OCI-M2 (cell line): ENCODE results near the gene NFKBIE.
"Not testable (repeated sequence)": the region's sequence is repeated elsewhere in the genome, so short reads cannot be mapped to it uniquely, and the experiment has no call there.

ENCODE experiments used
- DNase-seq: peaks from one replicate; lab custom pipeline; 2025; ENCODE audit not compliant: unreplicated experiment; lab: John Stamatoyannopoulos, UW

The NFKBIE gene, protein sequence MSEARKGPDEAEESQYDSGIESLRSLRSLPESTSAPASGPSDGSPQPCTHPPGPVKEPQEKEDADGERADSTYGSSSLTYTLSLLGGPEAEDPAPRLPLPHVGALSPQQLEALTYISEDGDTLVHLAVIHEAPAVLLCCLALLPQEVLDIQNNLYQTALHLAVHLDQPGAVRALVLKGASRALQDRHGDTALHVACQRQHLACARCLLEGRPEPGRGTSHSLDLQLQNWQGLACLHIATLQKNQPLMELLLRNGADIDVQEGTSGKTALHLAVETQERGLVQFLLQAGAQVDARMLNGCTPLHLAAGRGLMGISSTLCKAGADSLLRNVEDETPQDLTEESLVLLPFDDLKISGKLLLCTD

DNA sequence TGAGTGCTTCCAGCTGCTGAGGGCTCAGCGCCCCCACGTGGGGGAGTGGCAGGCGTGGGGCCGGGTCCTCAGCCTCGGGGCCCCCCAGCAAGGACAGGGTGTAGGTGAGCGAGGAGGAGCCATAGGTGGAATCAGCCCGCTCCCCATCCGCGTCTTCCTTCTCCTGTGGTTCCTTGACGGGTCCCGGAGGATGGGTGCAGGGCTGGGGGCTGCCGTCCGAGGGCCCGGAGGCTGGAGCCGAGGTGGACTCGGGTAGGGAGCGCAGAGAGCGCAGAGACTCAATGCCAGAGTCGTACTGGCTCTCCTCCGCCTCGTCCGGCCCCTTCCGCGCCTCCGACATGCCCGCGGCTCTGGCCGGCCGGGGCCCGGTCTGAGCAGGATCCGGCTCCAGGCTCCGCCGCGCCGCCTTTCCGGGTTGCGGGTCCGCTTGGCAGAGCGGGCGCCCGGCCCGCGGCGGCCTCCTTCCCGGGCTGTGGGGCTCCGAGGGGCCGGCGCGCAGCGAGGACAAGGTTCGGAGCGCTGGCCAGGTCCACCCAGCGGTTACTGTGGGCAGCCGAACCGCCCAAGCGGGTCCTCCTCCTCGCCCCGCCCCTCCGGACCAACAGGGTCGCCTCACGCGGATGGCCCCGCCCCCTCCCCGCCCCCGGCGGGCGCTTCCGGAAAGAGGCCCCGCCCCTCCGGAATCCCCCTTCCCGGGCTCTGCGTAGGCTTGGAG is at the start of gene NFKBIE:
NFKBIE (minus strand) TSS at position 545 of the 715 bp plus-strand sequence; CDS start at position 340, 205 bp downstream.
- DNase-seq: peak; percentile 78

DNA sequence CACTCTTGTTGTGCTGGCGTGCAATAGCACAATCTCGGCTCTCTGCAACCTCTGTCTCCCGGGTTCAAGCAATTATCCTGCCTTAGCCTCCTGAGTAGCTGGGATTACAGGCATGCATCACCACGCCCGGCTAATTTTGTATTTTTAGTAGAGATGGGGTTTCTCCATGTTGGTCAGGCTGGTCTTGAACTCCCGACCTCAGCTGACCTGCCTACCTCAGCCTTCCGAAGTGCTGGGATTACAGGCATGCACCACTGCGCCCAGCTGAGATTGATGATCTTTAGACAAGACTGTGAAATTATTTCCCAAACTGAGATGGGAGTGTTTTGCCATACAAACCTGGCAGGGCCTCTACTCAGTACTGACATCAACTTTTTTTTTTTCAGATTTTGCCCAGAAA is 49.3 kb upstream of the NFKBIE start:
- DNase-seq: not testable (repeated sequence)

DNA sequence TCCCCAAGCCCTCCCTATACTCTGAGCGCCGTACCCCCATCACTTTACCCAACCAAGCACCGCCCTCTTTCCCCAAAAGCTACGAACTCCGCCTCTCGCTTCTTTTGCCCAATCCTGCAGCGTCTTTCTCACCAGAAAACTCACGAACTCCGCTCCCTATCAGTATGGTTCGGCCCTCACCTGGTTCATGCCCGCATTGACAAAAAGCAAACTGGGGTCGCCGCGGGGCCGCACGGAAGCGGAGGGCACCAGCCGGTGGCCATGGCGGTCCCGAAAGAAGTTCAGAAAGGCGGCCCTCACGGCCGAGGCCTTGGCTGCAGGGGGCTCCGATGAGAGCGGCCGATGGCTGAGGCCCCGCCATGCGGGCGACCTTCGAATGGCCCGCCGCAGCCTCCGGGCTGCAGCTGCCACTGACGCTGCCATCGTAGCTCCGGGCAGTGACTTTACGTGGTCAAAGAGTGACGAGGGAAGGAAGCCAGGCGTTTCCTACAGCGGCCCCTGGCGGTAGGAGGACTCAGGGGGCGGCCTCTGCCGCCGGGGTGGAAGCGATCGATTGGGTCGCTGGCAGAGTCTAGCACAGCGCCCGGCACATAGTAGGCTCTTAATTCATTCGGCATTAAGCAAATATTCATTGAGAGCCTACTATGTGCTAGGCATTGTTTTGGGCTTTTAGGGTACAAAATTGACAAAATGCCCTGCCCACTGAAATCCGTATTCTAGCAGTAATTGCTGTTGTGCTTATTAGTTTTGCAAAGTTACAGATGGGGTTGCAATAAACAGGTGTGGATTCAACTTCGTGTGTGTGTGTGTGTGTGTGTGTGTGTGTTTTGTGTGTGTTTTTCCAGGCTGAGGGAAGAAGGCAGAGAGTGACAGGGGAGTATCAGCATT is 47.8 kb upstream of the NFKBIE start, which contains the start of gene AARS2:
AARS2 (minus strand) TSS at position 447 of the 888 bp plus-strand sequence; CDS start at position 423, 24 bp downstream.
- peak; percentile 80 for DNase-seq

DNA sequence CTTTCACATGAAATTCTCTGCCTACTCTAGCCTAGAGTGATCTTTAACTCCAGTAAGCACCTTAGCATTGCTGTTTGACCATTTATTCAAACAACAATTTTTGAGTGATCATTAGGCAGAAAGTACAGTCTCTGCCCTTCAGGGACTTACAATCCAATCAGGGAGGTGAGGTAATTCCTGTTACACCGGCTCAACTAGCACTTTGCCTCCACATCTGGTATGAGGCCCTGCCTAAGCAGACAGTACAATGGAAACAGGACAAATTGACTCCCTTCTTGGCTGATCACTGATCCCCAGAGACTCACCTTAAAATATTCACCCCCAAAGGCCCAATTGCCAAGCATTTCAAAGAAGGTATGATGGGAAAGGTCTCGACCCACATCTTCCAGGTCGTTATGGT is 46.4 kb upstream of the NFKBIE start:
- no peak for DNase-seq

DNA sequence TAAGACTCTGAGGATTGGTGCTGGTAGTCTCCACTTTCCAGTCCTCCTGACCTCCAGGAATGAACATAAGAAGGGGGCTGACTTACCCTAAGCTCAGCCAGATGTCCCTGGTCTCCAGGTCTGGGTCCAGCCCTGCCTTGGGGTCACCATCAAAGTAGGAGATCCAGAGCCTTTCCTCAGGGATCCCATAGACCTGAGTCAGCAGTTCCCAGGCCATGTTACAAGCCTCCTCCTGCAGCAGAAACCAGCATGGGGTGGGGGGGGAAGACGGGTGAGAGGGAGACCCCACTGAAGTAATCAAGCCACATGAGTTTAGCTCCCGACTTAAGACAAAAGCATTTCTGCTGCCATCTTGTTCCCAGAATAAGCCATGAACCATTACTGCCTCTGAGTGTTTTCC is 46.0 kb upstream of the NFKBIE start:
- no peak for DNase-seq

DNA sequence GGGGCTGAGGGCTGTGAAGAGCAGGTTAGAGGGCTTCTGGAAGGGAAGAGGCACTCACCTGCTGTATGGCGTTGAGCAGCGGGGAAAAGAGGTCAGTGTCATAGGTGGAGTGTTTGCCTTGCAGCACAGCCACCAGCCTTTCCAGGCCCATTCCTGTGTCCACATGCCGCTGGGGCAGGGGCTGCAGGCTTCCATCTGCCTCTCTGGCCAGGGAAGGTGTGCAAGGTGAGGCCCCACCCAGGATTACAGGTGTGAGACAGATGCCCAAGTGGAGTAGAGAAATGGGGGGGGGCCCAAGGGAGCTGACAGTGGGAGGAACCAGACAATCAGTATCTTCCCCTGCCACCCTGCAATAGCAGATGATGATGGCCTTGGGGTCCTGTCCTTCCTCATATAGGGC is 44.9 kb upstream of the NFKBIE start:
- DNase-seq: no peak

DNA sequence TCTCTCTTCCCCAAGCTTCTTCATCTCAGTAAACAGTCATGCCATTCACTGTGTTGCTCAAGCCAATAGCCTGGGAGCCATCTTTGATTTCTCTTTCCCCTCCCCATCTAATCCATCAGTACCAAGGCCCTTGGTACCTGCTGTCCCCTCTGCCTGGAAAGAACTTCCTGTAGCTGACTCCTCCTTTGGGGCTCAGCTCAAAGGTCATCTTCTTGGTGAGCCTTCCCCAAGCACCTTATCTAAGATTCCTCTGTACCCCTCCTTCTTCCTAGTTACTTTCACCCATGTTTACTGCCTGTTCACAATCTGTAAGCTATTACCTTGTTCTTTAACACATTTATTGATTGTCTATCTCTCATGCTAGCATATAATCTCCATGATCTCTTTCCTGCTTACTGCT is 44.3 kb upstream of the NFKBIE start:
- no peak for DNase-seq

DNA sequence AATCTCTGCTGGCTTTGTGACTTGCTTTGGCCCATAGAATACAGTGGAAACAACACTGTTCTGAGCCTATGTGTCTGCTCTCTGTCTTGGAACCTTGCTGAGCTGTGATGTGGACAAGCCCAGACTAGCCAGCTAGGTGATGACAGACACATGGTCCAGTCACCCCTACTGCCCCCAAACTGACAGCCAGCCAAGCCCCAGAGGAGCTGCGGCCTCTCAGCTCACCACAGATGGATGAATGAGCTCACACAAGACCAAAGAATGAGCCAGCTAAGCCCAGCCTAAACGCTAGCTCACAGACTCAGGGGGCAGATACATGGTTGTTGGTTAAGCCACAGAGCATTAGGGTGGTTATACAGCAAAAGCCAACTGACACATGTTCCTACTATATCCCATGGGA is 43.7 kb upstream of the NFKBIE start:
- no peak for DNase-seq

DNA sequence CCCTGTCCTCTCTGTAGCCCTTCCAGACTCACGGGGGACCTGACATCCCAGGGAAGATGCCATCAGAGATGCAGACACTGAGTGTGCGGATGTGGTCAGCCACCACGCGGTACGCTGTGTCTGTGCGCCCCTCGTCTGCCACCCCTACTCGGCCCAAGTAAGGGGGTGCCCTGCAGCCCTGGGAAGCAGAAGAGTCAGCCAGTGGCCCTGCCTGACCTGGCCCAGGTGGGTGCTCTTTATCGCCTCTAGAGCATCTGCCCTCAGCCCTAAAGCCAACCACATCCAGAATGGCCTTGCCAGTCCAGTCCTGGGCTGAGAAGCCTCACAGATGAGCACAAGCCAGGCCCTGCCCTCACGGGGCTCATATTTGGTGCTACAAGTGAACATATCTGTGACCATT is 41.9 kb upstream of the NFKBIE start:
- no peak for DNase-seq

DNA sequence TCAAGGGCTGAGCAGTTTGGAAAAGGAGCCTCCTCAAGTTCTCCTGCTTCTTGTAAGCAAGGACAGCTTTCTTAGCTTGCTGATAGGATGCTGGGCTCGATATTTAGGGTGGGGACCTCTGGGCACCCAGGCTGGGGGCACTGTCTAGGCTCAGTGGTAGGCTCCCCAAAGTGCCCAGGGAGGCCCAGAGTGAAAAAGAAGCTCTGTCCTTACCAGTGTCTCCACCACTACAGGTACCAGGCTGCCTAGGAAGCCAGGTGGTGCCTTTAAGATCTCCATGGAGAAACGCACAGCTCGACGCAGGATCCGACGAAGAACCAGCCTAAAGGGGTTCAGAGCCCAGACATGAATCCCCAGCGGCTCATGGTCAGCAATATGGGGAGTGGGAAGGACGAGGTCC is 41.4 kb upstream of the NFKBIE start:
- no peak for DNase-seq

DNA sequence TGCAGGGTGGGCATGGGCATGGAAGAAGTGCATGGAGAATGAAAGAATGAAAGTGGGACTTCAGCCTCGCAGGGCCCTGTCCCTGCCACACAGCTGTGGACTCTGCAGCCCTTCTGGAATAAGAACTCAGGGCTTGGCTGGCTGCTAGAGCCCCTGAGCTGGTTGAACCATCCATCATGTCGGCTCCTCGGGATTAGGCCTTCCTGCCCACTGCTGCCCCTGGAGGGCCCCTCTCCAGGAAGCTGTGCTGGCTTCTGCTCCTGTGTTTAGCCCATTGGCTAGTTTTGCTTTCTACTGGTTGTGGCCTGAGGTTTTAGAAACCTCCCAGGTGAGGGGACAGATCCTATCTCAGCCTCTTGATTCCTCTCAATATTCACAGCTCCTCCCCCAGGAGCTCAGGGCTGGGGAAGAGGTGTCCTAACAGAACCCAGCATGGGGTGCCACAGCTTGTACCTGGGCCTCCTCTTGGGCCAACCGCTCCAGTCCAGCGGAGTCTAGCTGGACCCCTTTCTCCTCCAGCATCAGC is 39.9 kb upstream of the NFKBIE start:
- no peak for DNase-seq

DNA sequence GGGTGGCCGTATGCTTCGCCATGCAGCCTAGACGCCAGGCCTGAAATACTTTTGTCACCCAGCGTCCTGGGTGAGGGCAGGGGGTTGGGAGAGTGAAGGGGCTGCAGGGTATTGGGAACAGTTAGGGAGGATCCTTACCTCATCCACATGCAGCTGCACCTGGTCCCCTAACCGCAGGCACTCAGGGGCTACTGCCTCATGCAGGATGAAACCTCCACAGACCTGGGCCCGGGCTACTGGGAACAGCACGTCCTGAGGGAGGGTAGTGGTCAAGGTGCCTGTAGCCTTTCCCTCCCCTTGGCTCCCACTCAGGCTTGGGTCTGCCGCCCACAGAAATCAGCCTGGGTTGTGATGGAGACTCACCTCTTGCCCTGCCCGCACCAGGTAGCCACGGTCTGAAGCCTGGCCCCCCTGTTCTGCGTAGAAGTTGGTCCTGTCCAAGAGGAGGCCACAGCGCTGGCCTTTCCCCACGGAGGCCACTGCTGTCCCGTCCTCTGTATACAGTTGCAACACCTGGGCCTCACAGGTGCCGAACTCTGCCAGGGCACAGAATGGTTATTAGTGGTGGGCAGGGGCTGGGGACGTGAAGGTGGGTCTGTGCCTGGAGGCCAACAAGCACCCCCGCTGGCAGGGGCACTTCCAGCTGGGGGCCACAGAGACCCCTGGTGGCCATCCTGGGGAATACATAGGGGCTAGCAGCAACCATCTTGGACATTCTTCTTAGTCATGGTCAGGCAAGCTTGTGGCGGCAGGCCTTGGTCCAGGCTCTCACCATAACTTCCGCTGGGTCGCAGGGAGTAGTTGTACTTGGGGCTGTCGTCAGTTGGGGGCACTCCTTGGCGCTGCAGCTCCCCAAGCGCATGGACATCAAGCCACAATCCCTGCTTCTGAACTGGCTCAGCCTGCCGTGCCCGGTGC is 39.2 kb upstream of the NFKBIE start:
- no peak for DNase-seq

DNA sequence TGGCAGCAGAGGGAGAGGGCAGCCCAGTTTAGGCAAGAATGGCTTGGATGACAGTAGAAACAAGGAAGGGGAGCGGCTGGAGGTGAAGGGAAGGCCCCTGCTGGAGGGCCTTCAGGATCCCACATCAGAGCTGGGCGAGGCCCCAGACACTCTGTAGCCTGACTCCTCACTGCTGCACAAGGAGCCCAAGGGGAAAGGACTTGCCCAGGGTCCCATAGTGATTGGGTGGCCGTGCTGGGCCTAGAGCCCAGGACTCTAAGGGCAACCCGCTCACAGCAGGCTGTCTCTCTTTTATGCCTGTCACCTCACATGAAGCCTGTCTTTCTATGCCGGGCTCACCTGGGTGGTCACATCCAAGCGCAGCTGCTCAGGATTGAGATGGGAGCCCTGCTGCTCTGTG is 38.5 kb upstream of the NFKBIE start:
- DNase-seq: no peak

DNA sequence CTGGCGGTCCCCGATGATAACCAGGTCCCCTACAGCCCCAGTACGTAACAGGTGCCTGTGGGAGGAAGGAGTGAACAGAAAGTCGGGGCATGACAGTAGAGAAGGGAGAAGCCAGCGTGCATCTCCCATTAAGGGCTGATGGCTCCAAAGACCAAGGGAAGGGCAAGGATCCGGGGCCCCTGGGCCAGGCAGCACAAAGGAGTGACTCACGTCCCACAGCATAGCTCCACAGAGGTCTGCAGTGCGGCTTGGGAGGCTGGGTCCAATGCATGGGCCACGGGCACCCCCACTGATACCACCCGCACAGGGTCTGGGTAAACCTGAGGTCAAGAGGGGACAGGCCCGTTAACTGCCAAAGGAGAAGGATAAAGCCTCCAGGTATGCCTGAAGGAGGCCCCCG is 37.5 kb upstream of the NFKBIE start:
- no peak for DNase-seq

DNA sequence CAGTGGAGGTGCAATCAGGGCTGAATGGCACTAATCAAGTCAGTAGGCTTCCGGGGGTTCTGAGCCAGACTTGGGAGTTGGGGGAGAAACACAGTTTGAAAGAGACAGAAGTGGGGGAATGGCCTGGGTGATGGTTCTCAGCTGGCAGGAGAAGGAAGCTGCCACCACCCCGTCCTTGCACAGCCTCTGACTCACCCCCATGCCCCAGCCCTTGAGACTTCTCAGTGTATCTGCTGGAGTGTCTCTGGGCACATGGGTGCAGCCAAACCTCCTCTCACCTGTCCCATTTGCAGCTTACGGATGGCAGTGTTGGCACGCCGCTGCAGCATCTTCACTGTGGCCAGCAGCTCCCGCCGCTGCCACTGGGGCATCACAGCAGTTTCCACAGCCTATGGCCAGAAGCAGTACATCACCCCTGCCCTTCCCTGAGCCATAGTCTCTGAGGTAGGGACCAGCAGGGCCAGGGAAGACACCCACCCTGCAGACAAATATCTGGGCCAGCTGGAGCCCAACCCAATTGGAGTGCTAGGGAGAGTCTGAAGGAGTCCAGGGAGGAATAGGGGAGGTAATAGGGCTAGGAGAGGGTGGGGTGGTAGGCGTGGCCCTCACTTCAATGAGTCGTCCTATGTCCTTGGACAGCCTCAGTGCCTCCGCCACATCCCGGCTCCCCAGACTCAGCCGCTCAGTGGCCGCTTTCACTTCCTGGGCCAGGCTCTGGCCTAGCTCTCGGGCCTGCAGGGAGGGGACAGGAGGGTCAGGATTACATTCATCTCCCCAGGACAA is 36.6 kb upstream of the NFKBIE start:
- no peak for DNase-seq

DNA sequence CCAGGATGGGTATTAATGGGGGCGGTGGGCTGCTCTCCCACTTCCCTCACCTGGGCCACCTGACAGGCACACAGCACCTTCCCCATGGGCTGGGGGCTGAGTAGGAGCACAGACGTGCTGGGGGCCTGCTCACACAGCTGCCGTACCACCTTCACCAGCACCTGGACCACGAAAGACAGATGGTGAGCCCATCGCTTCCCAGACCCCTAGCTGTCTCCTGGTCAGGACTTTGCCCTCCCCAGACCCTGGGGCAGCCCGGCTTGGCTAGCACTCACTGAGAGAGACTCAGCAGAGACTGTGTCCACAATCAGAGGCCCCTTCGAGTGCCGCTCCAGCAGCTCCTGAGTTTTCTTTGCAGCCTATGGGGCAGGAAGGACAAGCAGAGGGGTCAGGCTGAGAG is 35.8 kb upstream of the NFKBIE start:
- no peak for DNase-seq

DNA sequence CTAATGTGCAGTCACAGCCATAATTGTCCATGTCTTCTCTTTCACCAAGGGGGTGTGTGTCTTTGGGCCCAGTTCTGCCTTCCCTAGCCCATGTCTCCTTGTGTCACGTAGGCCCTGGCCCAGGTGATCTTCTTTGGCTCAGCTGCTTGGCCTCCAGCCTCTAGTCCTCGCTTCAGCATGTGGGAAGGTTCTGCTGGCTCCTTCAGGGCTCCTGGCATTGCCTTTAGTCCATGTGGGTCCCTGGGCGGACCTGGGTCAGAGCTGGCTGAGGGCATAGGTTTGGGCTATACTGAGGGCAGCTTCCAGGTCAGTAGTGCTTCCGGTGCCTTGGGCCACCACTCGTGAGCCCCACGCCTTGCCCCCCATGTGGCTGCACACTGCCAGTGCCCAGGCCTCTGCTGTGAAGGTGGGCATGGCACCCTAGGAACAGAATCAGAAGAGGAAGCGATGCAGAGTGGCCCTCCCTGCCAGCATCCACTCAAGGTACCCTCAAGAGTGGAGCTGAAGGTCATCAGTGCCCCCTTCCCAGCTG is 35.0 kb upstream of the NFKBIE start:
- no peak for DNase-seq

DNA sequence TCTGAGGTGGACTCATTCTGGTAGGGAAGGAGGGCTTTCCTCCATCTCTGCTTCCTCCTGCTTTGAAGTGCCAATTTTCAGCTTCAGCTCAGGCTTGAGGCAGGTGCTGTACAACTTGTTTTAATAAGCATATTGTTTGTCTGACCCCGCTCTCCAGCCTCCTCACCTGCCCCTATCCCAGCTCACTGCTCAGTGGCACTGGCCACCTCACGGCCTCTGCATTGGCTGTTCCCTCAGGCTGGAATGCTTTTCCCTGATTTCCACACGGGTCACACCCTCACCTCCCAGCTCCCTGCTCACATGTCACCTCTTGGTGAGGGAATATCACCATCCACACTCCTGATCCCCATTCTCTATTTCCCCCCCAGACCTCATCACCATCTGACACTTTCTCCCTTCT is 33.5 kb upstream of the NFKBIE start:
- no peak for DNase-seq
